Neural crest cell (in vitro differentiated cells): ENCODE measurements around the gene PWWP2B. TPM values are rescaled to one million over a fixed set of nuclear protein-coding genes. Genes with fewer than 3 reads are reported as not detected.

Experiments
- DNase-seq: peaks from one replicate; pipeline ENCODE4 v3.0.0; 2021; ENCODE audit warnings: low read depth, mixed read lengths, low spot score
- H3K27ac Mint-ChIP-seq: one replicate; pipeline ENCODE4 v1.8.0; 2021; ENCODE audit warnings: mild to moderate bottlenecking, mixed read lengths; ENCODE audit not compliant: unreplicated experiment
- H3K27me3 Mint-ChIP-seq: 2 replicates; pipeline ENCODE4 v1.8.0; 2021; ENCODE audit warnings: low read depth, mild to moderate bottlenecking, mixed read lengths
- H3K36me3 Mint-ChIP-seq: 2 replicates; pipeline ENCODE4 v1.8.0; 2021; ENCODE audit warnings: low read depth, mild to moderate bottlenecking, mixed read lengths
- H3K4me1 Mint-ChIP-seq: 2 replicates; pipeline ENCODE4 v1.8.0; 2021; ENCODE audit warnings: mixed read lengths
- H3K4me3 Mint-ChIP-seq: one replicate; pipeline ENCODE4 v1.8.0; 2021; ENCODE audit warnings: mild to moderate bottlenecking, mixed read lengths
- H3K9me3 Mint-ChIP-seq: 2 replicates; pipeline ENCODE4 v1.8.0; 2021; ENCODE audit warnings: mixed read lengths
- CTCF ChIP-seq: fragments of 200-600 bp; sonication (generic); conservative IDR thresholded peaks from 2 replicates; pipeline ENCODE4 v1.5.0; 2021; ENCODE audit warnings: antibody characterized with exemption, mild to moderate bottlenecking
- total RNA-seq: library from RNA; stranded (reverse); gene quantifications from 2 replicates; pipeline ENCODE4 v1.2.1, GENCODE V29; 2021

PWWP2B gene
- total RNA-seq, 1 donor from 2014 or later: 14.2 TPM

- no peak overlapping the region for H3K27ac Mint-ChIP-seq
- DNase-seq: no peak
- no peaks in the 10 kb centered on the region for H3K27me3 Mint-ChIP-seq
- H3K4me3 Mint-ChIP-seq: no peak overlapping the region
- no peaks in the 10 kb centered on the region for H3K36me3 Mint-ChIP-seq
- H3K9me3 Mint-ChIP-seq: no peaks in the 10 kb centered on the region
- peaks cover 8% of the 10 kb centered on the region for H3K4me1 Mint-ChIP-seq
- no peak for TF ChIP-seq CTCF
These were observed 10.3 kb downstream of the PWWP2B start for GRCh38 chr10:132407243-132407746.

GRCh38 chr10:132407846-132408278 lies 10.9 kb downstream of the PWWP2B start:
- Mint-ChIP-seq H3K27me3 (no peaks in the 10 kb centered on the region), H3K27ac (no peak overlapping the region), H3K36me3 (no peaks in the 10 kb centered on the region), H3K4me1 (peaks cover 13% of the 10 kb centered on the region), H3K4me3 (no peak overlapping the region), H3K9me3 (no peaks in the 10 kb centered on the region)
- TF ChIP-seq CTCF: no peak
- no peak for DNase-seq

GRCh38 chr10:132408367-132408781 lies 11.4 kb downstream of the PWWP2B start:
- H3K4me1 Mint-ChIP-seq: peaks cover 13% of the 10 kb centered on the region
- no peak overlapping the region for H3K27ac Mint-ChIP-seq
- H3K4me3 Mint-ChIP-seq: no peak overlapping the region
- no peaks in the 10 kb centered on the region for H3K9me3 Mint-ChIP-seq
- TF ChIP-seq CTCF: no peak
- no peak for DNase-seq
- no peaks in the 10 kb centered on the region for H3K36me3 Mint-ChIP-seq
- no peaks in the 10 kb centered on the region for H3K27me3 Mint-ChIP-seq

- H3K27me3 Mint-ChIP-seq: no peaks in the 10 kb centered on the region
These were observed 12.0 kb downstream of the PWWP2B start for GRCh38 chr10:132408823-132409666.

GRCh38 chr10:132409667-132410028 lies 12.6 kb downstream of the PWWP2B start:
- no peaks in the 10 kb centered on the region for H3K36me3 Mint-ChIP-seq
- DNase-seq: no peak
- H3K4me1 Mint-ChIP-seq: peaks cover 20% of the 10 kb centered on the region
- no peak overlapping the region for H3K4me3 Mint-ChIP-seq
- H3K27ac Mint-ChIP-seq: no peak overlapping the region
- no peak for TF ChIP-seq CTCF
- H3K9me3 Mint-ChIP-seq: no peaks in the 10 kb centered on the region
- H3K27me3 Mint-ChIP-seq: no peaks in the 10 kb centered on the region

More at GRCh38 chr10:132408823-132409666, 12.0 kb downstream of the PWWP2B start:
- Mint-ChIP-seq H3K4me1 (peaks cover 15% of the 10 kb centered on the region), H3K27ac (no peak overlapping the region), H3K36me3 (no peaks in the 10 kb centered on the region), H3K9me3 (no peaks in the 10 kb centered on the region), H3K4me3 (no peak overlapping the region)
- DNase-seq: no peak
- no peak for TF ChIP-seq CTCF
